Measurements from ENCODE around the gene SLC25A12.

Gene SLC25A12

GRCh38 chr2:171788316-171788993 is 105.6 kb downstream of the SLC25A12 start:
- H3K4me2 ChIP-seq (ENCODE audit: insufficient read depth, low read length, poor library complexity, severe bottlenecking) = no peak overlapping the region
- no CpG with 5 or more reads among the region's 7 CpGs for WGBS, 2 donors (ENCODE audit: extremely low coverage in 2 of 2, insufficient read length in 2 of 2, insufficient replicate concordance in 1 of 2)
- no peak overlapping the region for H3K9ac ChIP-seq (ENCODE audit: low read depth, low read length, poor library complexity)
- H3K27me3 ChIP-seq (ENCODE audit: control insufficient read depth in 3 of 3, insufficient read depth in 3 of 3, low read depth in 1 of 3, low read length in 3 of 3) = no peaks in the 10 kb centered on the region
- peaks cover 0 to 60% of the 10 kb centered on the region in 2 donors for H3K36me3 ChIP-seq (replicated peaks in 1 of 2; ENCODE audit: control insufficient read depth in 2 of 2, insufficient read depth in 2 of 2, low read length in 2 of 2)
- no peak overlapping the region for H3K4me3 ChIP-seq (ENCODE audit: low read length in 2 of 2)
- no peak overlapping the region for H3K14ac ChIP-seq (ENCODE audit: low read length)
- no peak overlapping the region for H2BK15ac ChIP-seq (ENCODE audit: low read length)
- no peak overlapping the region for H2AFZ ChIP-seq (ENCODE audit: low read length)
- H4K8ac ChIP-seq (ENCODE audit: low read depth, low read length) = no peak overlapping the region
- no peaks in the 10 kb centered on the region for H3K9me3 ChIP-seq (replicated peaks in 1 of 2; ENCODE audit: control insufficient read depth in 2 of 2, insufficient read depth in 1 of 2, low read depth in 1 of 2, low read length in 2 of 2)
- H3K18ac ChIP-seq (ENCODE audit: low read length) = no peak overlapping the region
- no peak for DNase-seq (ENCODE audit: low spot score)
- H2BK12ac ChIP-seq (ENCODE audit: low read length) = no peak overlapping the region
- H3K23ac ChIP-seq (ENCODE audit: low read depth, low read length, poor library complexity) = no peak overlapping the region
- H2BK5ac ChIP-seq (ENCODE audit: low read length) = no peak overlapping the region
- no peak overlapping the region for H4K91ac ChIP-seq (ENCODE audit: low read depth, low read length, poor library complexity)
- H2BK120ac ChIP-seq (ENCODE audit: low read depth, low read length) = no peak overlapping the region
- no peak overlapping the region for H3K27ac ChIP-seq (replicated peaks; ENCODE audit: low read length)
- no peak overlapping the region for H3K4ac ChIP-seq (ENCODE audit: low read length)
- peaks cover 1 to 4% of the 10 kb centered on the region in 2 donors for H3K4me1 ChIP-seq (ENCODE audit: control insufficient read depth in 2 of 2, insufficient read depth in 1 of 2, low read depth in 1 of 2, low read length in 2 of 2)
- H2AK5ac ChIP-seq (ENCODE audit: low read depth, low read length) = no peak overlapping the region
- no peaks in the 10 kb centered on the region for H3K79me1 ChIP-seq (ENCODE audit: low read depth, low read length)

DNA sequence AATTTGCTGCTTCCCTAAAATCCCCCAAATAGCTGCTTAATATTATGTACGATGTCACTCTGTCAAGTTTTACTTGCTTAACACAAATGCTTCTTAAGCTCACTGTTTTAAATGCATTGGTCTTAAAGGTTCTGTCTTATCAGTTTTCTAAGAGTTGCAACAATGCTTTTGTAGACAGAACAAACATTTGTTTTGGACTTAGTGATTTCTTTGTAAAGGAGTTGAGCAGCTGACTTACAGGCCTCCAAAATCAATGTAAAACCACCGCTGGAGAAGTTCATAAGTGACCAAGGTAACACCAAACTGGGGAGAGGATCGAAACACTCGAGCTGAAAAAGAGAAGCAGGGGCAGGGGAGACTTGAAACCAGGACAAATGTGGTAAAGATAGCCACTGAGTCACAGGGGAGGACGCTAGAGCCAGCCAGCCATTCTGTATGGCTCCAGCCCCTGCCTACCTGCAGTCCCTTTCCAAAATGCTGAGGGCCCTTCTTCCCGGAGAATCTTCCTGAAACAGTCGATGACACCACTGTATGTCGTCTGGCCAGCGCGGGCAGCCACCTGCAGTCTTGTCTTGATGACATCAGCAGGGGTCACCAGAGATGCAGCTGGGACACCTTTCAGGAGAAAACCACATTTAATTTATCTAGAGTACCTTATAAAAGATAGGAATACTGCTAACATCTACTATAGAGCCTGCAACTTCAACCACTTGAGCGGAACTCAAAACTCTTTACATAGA is 106.5 kb downstream of the SLC25A12 start:
- Histone ChIP-seq H3K14ac (ENCODE audit: low read length) (no peak overlapping the region), H3K27ac (replicated peaks; ENCODE audit: low read length) (no peak overlapping the region), H3K27me3 (ENCODE audit: control insufficient read depth in 3 of 3, insufficient read depth in 3 of 3, low read depth in 1 of 3, low read length in 3 of 3) (no peaks in the 10 kb centered on the region), H3K9ac (ENCODE audit: low read depth, low read length, poor library complexity) (no peak overlapping the region), H3K18ac (ENCODE audit: low read length) (no peak overlapping the region), H2BK12ac (ENCODE audit: low read length) (no peak overlapping the region), H3K4me2 (ENCODE audit: insufficient read depth, low read length, poor library complexity, severe bottlenecking) (no peak overlapping the region), H2BK120ac (ENCODE audit: low read depth, low read length) (no peak overlapping the region), H3K23ac (ENCODE audit: low read depth, low read length, poor library complexity) (no peak overlapping the region), H4K91ac (ENCODE audit: low read depth, low read length, poor library complexity) (no peak overlapping the region), H3K4me1 (ENCODE audit: control insufficient read depth in 2 of 2, insufficient read depth in 1 of 2, low read depth in 1 of 2, low read length in 2 of 2) (peaks cover 0 to 3% of the 10 kb centered on the region in 2 donors), H2BK15ac (ENCODE audit: low read length) (no peak overlapping the region), H3K9me3 (replicated peaks in 1 of 2; ENCODE audit: control insufficient read depth in 2 of 2, insufficient read depth in 1 of 2, low read depth in 1 of 2, low read length in 2 of 2) (no peaks in the 10 kb centered on the region), H3K4ac (ENCODE audit: low read length) (no peak overlapping the region), H4K8ac (ENCODE audit: low read depth, low read length) (no peak overlapping the region), H3K79me1 (ENCODE audit: low read depth, low read length) (no peaks in the 10 kb centered on the region), H3K4me3 (ENCODE audit: low read length in 2 of 2) (no peak overlapping the region), H2BK5ac (ENCODE audit: low read length) (no peak overlapping the region), H3K36me3 (replicated peaks in 1 of 2; ENCODE audit: control insufficient read depth in 2 of 2, insufficient read depth in 2 of 2, low read length in 2 of 2) (peaks cover 0 to 67% of the 10 kb centered on the region in 2 donors), H2AK5ac (ENCODE audit: low read depth, low read length) (no peak overlapping the region), H2AFZ (ENCODE audit: low read length) (no peak overlapping the region)
- no CpG with 5 or more reads among the region's 11 CpGs for WGBS, 2 donors (ENCODE audit: extremely low coverage in 2 of 2, insufficient read length in 2 of 2, insufficient replicate concordance in 1 of 2)
- DNase-seq (ENCODE audit: low spot score) = no peak

DNA sequence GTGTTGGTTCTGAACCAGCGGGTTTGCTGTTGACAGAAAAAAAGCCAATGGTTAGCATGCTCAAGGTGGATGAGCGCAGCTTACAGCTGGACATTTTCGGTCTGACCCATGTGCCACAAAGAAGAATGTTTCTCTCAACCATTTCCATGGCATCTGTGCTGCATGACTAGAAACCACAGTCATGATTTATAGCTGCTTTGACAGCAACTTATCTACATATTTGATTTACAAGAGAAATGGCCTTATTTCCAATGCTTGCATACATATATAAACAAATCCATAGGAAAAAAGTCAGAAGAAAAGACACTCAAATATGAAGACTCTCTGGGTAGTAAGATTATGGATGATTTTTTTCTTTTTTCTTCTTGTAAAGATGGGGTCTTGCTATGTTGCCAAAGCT is 108.6 kb downstream of the SLC25A12 start:
- Histone ChIP-seq H3K9ac (ENCODE audit: low read depth, low read length, poor library complexity) (no peak overlapping the region), H2BK12ac (ENCODE audit: low read length) (no peak overlapping the region), H2AFZ (ENCODE audit: low read length) (no peak overlapping the region), H3K4me3 (ENCODE audit: low read length in 2 of 2) (no peak overlapping the region), H3K4me1 (ENCODE audit: control insufficient read depth in 2 of 2, insufficient read depth in 1 of 2, low read depth in 1 of 2, low read length in 2 of 2) (peaks cover 0 to 1% of the 10 kb centered on the region in 2 donors), H3K4me2 (ENCODE audit: insufficient read depth, low read length, poor library complexity, severe bottlenecking) (no peak overlapping the region), H3K9me3 (replicated peaks in 1 of 2; ENCODE audit: control insufficient read depth in 2 of 2, insufficient read depth in 1 of 2, low read depth in 1 of 2, low read length in 2 of 2) (peaks cover 0 to 5% of the 10 kb centered on the region in 2 donors), H3K36me3 (replicated peaks in 1 of 2; ENCODE audit: control insufficient read depth in 2 of 2, insufficient read depth in 2 of 2, low read length in 2 of 2) (peaks cover 0 to 61% of the 10 kb centered on the region in 2 donors), H3K23ac (ENCODE audit: low read depth, low read length, poor library complexity) (no peak overlapping the region), H3K27me3 (ENCODE audit: control insufficient read depth in 3 of 3, insufficient read depth in 3 of 3, low read depth in 1 of 3, low read length in 3 of 3) (no peaks in the 10 kb centered on the region), H3K27ac (replicated peaks; ENCODE audit: low read length) (no peak overlapping the region), H3K14ac (ENCODE audit: low read length) (no peak overlapping the region), H3K4ac (ENCODE audit: low read length) (no peak overlapping the region), H3K79me1 (ENCODE audit: low read depth, low read length) (no peaks in the 10 kb centered on the region), H2BK5ac (ENCODE audit: low read length) (no peak overlapping the region), H3K18ac (ENCODE audit: low read length) (no peak overlapping the region), H2AK5ac (ENCODE audit: low read depth, low read length) (no peak overlapping the region), H2BK15ac (ENCODE audit: low read length) (no peak overlapping the region), H4K91ac (ENCODE audit: low read depth, low read length, poor library complexity) (no peak overlapping the region), H4K8ac (ENCODE audit: low read depth, low read length) (no peak overlapping the region), H2BK120ac (ENCODE audit: low read depth, low read length) (no peak overlapping the region)
- WGBS, 2 donors (ENCODE audit: extremely low coverage in 2 of 2, insufficient read length in 2 of 2, insufficient replicate concordance in 1 of 2) = no CpG with 5 or more reads among the region's 3 CpGs
- DNase-seq (ENCODE audit: low spot score) = no peak

GRCh38 chr2:171778515-171778914 is 115.5 kb downstream of the SLC25A12 start:
- Histone ChIP-seq H3K4me3 (ENCODE audit: low read length in 2 of 2) (no peak overlapping the region), H3K27me3 (ENCODE audit: control insufficient read depth in 3 of 3, insufficient read depth in 3 of 3, low read depth in 1 of 3, low read length in 3 of 3) (no peaks in the 10 kb centered on the region), H4K91ac (ENCODE audit: low read depth, low read length, poor library complexity) (no peak overlapping the region), H3K4me1 (ENCODE audit: control insufficient read depth in 2 of 2, insufficient read depth in 1 of 2, low read depth in 1 of 2, low read length in 2 of 2) (no peaks in the 10 kb centered on the region), H2AK5ac (ENCODE audit: low read depth, low read length) (no peak overlapping the region), H2BK5ac (ENCODE audit: low read length) (no peak overlapping the region), H2BK15ac (ENCODE audit: low read length) (no peak overlapping the region), H3K4me2 (ENCODE audit: insufficient read depth, low read length, poor library complexity, severe bottlenecking) (no peak overlapping the region), H3K18ac (ENCODE audit: low read length) (no peak overlapping the region), H4K8ac (ENCODE audit: low read depth, low read length) (no peak overlapping the region), H3K4ac (ENCODE audit: low read length) (no peak overlapping the region), H3K79me1 (ENCODE audit: low read depth, low read length) (no peaks in the 10 kb centered on the region), H3K36me3 (replicated peaks in 1 of 2; ENCODE audit: control insufficient read depth in 2 of 2, insufficient read depth in 2 of 2, low read length in 2 of 2) (peaks cover 0 to 12% of the 10 kb centered on the region in 2 donors), H2BK12ac (ENCODE audit: low read length) (no peak overlapping the region), H3K9me3 (replicated peaks in 1 of 2; ENCODE audit: control insufficient read depth in 2 of 2, insufficient read depth in 1 of 2, low read depth in 1 of 2, low read length in 2 of 2) (peaks cover 0 to 14% of the 10 kb centered on the region in 2 donors), H3K14ac (ENCODE audit: low read length) (no peak overlapping the region), H3K9ac (ENCODE audit: low read depth, low read length, poor library complexity) (no peak overlapping the region), H3K27ac (replicated peaks; ENCODE audit: low read length) (no peak overlapping the region), H3K23ac (ENCODE audit: low read depth, low read length, poor library complexity) (no peak overlapping the region), H2BK120ac (ENCODE audit: low read depth, low read length) (no peak overlapping the region), H2AFZ (ENCODE audit: low read length) (no peak overlapping the region)
- DNase-seq (ENCODE audit: low spot score) = no peak
- no CpG with 5 or more reads among the region's 3 CpGs for WGBS, 2 donors (ENCODE audit: extremely low coverage in 2 of 2, insufficient read length in 2 of 2, insufficient replicate concordance in 1 of 2)
